Measurements from ENCODE around the gene JAM2. TPM values are rescaled to one million over a fixed set of nuclear protein-coding genes. Genes with fewer than 3 reads are reported as not detected.

The JAM2 gene
- total and polyA plus RNA-seq, 2 of the 4 experiments (the other 2 are of a cell fraction): 0.72 to 2.1 TPM

DNA sequence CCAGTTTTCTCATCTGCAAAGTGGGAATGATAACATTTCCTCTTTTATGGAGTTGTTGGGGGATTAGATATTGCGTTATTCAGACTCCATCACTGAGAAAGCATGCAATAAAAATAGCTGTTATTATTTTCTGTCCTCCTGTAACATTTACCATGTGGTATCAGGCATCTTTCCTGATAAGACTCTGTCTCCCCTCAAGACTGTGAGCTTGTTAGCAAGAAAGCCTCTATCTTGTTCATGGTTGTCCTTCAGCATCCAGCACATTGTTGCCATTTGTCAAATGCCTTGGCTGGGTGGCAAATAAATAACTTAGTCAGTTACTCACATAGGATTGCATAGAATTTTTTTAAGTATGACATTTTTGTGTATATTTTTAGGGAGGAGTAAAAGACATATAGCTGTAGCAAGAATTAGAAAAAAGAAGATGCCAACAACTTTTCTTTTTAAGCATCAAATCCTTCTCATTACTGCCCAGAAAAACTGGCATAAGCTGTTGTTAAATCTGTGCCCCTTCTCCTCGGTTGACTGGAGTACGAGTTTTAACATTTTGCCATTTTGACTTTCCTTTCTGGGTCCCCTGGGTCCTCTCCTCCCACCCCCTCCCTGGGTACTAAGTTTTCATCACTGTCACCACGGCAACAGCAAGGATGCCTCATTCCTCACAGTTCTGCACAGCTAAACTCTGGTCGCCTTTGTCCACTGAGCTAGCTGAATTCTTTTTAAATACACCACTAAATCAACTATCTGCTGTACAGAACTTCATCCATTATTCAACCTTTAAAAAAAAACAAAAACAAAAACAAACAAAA is 1.0 kb upstream of the JAM2 start:
- no peak overlapping the region for H3K4me3 ChIP-seq (ENCODE audit: insufficient read depth, low read depth, low read length)
- in situ Hi-C loops (cut with MboI; ENCODE audit: low sequenced_read_pairs) (no loop called here), dilution Hi-C loops (cut with HindIII; ENCODE audit: low sequenced_read_pairs, unreplicated experiment) (no loop called here), intact Hi-C loops (cut with micrococcal nuclease) (no loop called here)
- no peak overlapping the region for H4K8ac ChIP-seq (ENCODE audit: low read depth in 2 of 2, low read length in 2 of 2)
- H3K23ac ChIP-seq (ENCODE audit: low read depth, low read length): no peak overlapping the region
- no peak overlapping the region for H3K18ac ChIP-seq (ENCODE audit: low read depth, low read length)
- no peak overlapping the region for H2BK120ac ChIP-seq (ENCODE audit: low read depth, low read length)
- no peak overlapping the region for H2AFZ ChIP-seq (replicated peaks; ENCODE audit: low read length, poor library complexity)
- H3K4ac ChIP-seq (ENCODE audit: low read depth, low read length): no peak overlapping the region
- H2BK5ac ChIP-seq (ENCODE audit: low read depth, low read length, poor library complexity, severe bottlenecking): no peak overlapping the region
- peak overlapping the region; percentile 80 for H3K4me2 ChIP-seq (ENCODE audit: low read depth, low read length)
- no peak overlapping the region for H3K27ac ChIP-seq (ENCODE audit: insufficient read depth, low read length)
- CTCF ChIA-PET: no interaction called here
- H3K9me1 ChIP-seq (ENCODE audit: insufficient read depth, low read length): no peaks in the 10 kb centered on the region
- H3K14ac ChIP-seq (replicated peaks; ENCODE audit: low read depth, low read length): no peak overlapping the region
- DNase-seq (no peak), ATAC-seq (ENCODE audit: low read depth) (no peak)
- POLR2A ChIA-PET (ENCODE audit: unreplicated experiment): no interaction called here
- H4K91ac ChIP-seq (ENCODE audit: insufficient read depth, low read depth, low read length): no peak overlapping the region
- no peak overlapping the region for H3K9ac ChIP-seq (ENCODE audit: low read depth, low read length)
- H3K36me3 ChIP-seq (ENCODE audit: control insufficient read depth, insufficient read depth, low read length): no peaks in the 10 kb centered on the region
- H3K56ac ChIP-seq (ENCODE audit: extremely low read depth, insufficient read depth, low read length): no peak overlapping the region
- H4K20me1 ChIP-seq (ENCODE audit: insufficient read depth, low read length): no peaks in the 10 kb centered on the region
- H2AK5ac ChIP-seq (ENCODE audit: low read depth, low read length): no peak overlapping the region
- no peaks in the 10 kb centered on the region for H3K79me1 ChIP-seq (ENCODE audit: low read depth in 1 of 2, low read length in 2 of 2)
- H2AK9ac ChIP-seq (replicated peaks; ENCODE audit: low read depth, low read length, poor library complexity): no peak overlapping the region
- H3K4me1 ChIP-seq (ENCODE audit: control insufficient read depth, insufficient read depth, low read length): peaks cover 2% of the 10 kb centered on the region; the same call in 1 of the 2 replicates
- 26% methylated on average over 3 of the region's 5 CpGs; no CpG with 5 or more reads in 1 of the 2 experiments for WGBS, 2 experiments (ENCODE audit: extremely low coverage in 2 of 2, insufficient read length in 1 of 2)
- TF ChIP-seq CEBPB (IDR thresholded peaks at IDR 0.05; ENCODE audit: low read depth, low read length) (no peak), RFX5 (IDR thresholded peaks at IDR 0.05; ENCODE audit: low read depth, low read length) (no peak), CHD1 (IDR thresholded peaks at IDR 0.05; ENCODE audit: low read depth, low read length) (no peak), NFE2L2 (IDR thresholded peaks at IDR 0.05; ENCODE audit: low read depth, low read length) (no peak), BHLHE40 (IDR thresholded peaks at IDR 0.05; ENCODE audit: low read depth, low read length) (no peak), RCOR1 (IDR thresholded peaks at IDR 0.05; ENCODE audit: insufficient replicate concordance, low read length) (no peak), MAFK (IDR thresholded peaks at IDR 0.05; ENCODE audit: low read depth, low read length) (no peak), POLR2A (IDR thresholded peaks at IDR 0.05; ENCODE audit: low read depth, low read length) (no peak), MAZ (IDR thresholded peaks at IDR 0.05; ENCODE audit: borderline replicate concordance, low read depth, low read length) (no peak)
- TF ChIP-seq, protein P1, sequence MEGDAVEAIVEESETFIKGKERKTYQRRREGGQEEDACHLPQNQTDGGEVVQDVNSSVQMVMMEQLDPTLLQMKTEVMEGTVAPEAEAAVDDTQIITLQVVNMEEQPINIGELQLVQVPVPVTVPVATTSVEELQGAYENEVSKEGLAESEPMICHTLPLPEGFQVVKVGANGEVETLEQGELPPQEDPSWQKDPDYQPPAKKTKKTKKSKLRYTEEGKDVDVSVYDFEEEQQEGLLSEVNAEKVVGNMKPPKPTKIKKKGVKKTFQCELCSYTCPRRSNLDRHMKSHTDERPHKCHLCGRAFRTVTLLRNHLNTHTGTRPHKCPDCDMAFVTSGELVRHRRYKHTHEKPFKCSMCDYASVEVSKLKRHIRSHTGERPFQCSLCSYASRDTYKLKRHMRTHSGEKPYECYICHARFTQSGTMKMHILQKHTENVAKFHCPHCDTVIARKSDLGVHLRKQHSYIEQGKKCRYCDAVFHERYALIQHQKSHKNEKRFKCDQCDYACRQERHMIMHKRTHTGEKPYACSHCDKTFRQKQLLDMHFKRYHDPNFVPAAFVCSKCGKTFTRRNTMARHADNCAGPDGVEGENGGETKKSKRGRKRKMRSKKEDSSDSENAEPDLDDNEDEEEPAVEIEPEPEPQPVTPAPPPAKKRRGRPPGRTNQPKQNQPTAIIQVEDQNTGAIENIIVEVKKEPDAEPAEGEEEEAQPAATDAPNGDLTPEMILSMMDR (conservative IDR thresholded peaks at IDR 0.05; ENCODE audit: low read depth, low read length): no peak
- no TSS peak for BruUV-seq (replicated peaks)
- H3K27me3 ChIP-seq (ENCODE audit: control insufficient read depth, insufficient read depth, low read length): peaks cover 12% of the 10 kb centered on the region
- H2BK15ac ChIP-seq (ENCODE audit: low read depth, low read length): no peak overlapping the region
- H2BK20ac ChIP-seq (ENCODE audit: low read depth, low read length): no peak overlapping the region
- H4K5ac ChIP-seq (ENCODE audit: low read depth, low read length): no peak overlapping the region
- H3K9me3 ChIP-seq (ENCODE audit: control insufficient read depth, insufficient read depth, low read length): no peaks in the 10 kb centered on the region
